Activated T-cell treated with anti-CD3 and anti-CD28 coated beads, Interleukin-2, amount 50 U/mL, for 24 hours (primary cell): Measurements from ENCODE around the gene P2RY12.

Experiments used
- DNase-seq: peaks from one replicate; pipeline ENCODE4 v3.0.0-alpha.2; 2020
- H3K27ac Mint-ChIP-seq: 2 replicates; pipeline ENCODE4 v1.8.0; 2020; ENCODE audit warnings: mild to moderate bottlenecking, mixed read lengths
- H3K27me3 Mint-ChIP-seq: 2 replicates; pipeline ENCODE4 v1.8.0; 2020; ENCODE audit warnings: mixed read lengths
- H3K36me3 Mint-ChIP-seq: 2 replicates; pipeline ENCODE4 v1.8.0; 2020; ENCODE audit warnings: low read depth, mixed read lengths
- H3K4me1 Mint-ChIP-seq: 2 replicates; pipeline ENCODE4 v1.8.0; 2020; ENCODE audit warnings: low read depth, mixed read lengths
- H3K4me3 Mint-ChIP-seq: 2 replicates; pipeline ENCODE4 v1.8.0; 2020; ENCODE audit warnings: mild to moderate bottlenecking, moderate library complexity, mixed read lengths
- H3K9me3 Mint-ChIP-seq: 2 replicates; pipeline ENCODE4 v1.8.0; 2020; ENCODE audit warnings: mixed read lengths

Gene P2RY12

DNA sequence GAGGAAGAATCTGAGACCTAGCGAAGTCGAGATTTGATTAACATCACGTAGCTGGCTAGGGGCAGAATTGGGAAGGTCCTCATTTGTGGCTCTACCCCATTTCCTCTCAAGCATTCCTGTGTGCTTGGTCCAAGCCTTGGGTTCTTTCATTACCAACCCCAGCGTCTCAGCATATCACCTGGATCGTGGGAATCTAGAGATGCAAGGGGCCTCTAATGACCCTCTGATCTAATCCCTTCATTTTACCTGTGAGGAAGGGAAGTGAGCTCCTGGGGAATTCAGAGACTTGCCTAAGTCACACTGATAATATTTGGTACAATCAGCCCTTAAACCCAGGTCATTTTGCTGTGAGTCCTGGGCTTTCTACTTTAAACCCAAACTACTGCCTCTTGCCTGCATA lies 70.0 kb downstream of the P2RY12 start:
- no peak for DNase-seq
- Mint-ChIP-seq H3K27ac (peak overlapping the region; percentile 97), H3K36me3 (no peaks in the 10 kb centered on the region), H3K27me3 (no peaks in the 10 kb centered on the region), H3K4me3 (peak overlapping the region; percentile 65), H3K4me1 (peaks cover 38% of the 10 kb centered on the region), H3K9me3 (no peaks in the 10 kb centered on the region)

- Mint-ChIP-seq H3K27me3 (no peaks in the 10 kb centered on the region), H3K9me3 (no peaks in the 10 kb centered on the region), H3K4me1 (peaks cover 39% of the 10 kb centered on the region), H3K36me3 (no peaks in the 10 kb centered on the region), H3K4me3 (no peak overlapping the region), H3K27ac (no peak overlapping the region)
- no peak for DNase-seq
Observed at GRCh38 chr3:151314137-151314536, 70.4 kb downstream of the P2RY12 start.

GRCh38 chr3:151312972-151313371 lies 71.6 kb downstream of the P2RY12 start:
- H3K27ac Mint-ChIP-seq: no peak overlapping the region
- H3K27me3 Mint-ChIP-seq: no peaks in the 10 kb centered on the region

GRCh38 chr3:151309566-151309965 lies 75.0 kb downstream of the P2RY12 start:
- Mint-ChIP-seq H3K9me3 (no peaks in the 10 kb centered on the region), H3K27ac (peak overlapping the region; percentile 30), H3K4me3 (no peak overlapping the region), H3K36me3 (no peaks in the 10 kb centered on the region), H3K4me1 (peaks cover 51% of the 10 kb centered on the region), H3K27me3 (no peaks in the 10 kb centered on the region)
- DNase-seq: no peak

More at GRCh38 chr3:151312972-151313371, 71.6 kb downstream of the P2RY12 start:
- no peak for DNase-seq
- Mint-ChIP-seq H3K36me3 (no peaks in the 10 kb centered on the region), H3K4me1 (peaks cover 38% of the 10 kb centered on the region), H3K4me3 (no peak overlapping the region), H3K9me3 (no peaks in the 10 kb centered on the region)

DNA sequence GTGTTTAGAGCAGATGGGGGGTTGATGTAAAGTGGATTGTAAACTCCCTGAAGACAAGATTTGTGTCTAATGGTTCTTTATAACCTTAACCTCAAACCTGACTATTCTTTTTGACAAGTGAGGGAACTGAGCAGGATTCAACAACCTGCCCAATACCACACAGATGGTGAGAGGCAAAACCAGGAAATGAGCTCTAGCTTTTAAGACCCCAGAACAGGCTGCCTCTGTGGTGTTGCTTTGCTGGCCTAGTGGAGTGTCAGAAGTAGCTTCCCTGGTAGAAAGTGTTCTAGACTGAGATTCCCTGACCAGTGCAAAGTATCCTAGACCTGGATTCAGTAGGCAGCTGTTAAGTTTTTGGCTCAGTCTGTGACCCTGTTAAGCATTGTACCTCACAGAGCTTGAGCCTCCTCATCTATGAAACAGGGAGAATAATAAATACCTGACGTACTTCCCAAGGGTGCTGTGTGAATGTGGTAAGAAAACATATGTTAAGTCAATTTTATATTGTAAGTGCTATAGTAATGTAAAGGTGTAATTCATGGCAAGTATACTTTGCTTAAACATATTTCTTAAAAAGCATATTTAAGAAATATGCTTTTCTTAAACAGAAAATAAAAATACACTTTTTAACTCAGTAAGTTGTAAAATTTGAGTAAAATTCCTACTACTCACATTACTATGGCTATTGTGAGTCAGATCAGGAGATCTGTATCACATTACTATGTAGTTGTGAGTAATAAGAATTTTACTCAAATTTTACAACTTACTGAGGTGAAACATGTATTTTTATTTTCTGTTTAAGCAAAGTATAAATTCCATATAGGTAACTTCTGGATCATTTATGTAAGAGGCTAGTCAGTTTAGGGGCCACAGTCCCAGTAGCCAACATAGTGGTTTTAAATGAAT lies 76.7 kb downstream of the P2RY12 start:
- Mint-ChIP-seq H3K27ac (peak overlapping the region; percentile 92), H3K9me3 (no peaks in the 10 kb centered on the region), H3K4me3 (peak overlapping the region; percentile 30), H3K27me3 (peaks cover 10% of the 10 kb centered on the region), H3K4me1 (peaks cover 64% of the 10 kb centered on the region), H3K36me3 (no peaks in the 10 kb centered on the region)
- no peak for DNase-seq

GRCh38 chr3:151307131-151307530 lies 77.4 kb downstream of the P2RY12 start:
- H3K4me1 Mint-ChIP-seq: peaks cover 70% of the 10 kb centered on the region
- H3K9me3 Mint-ChIP-seq: no peaks in the 10 kb centered on the region
- H3K27me3 Mint-ChIP-seq: peaks cover 14% of the 10 kb centered on the region
- H3K36me3 Mint-ChIP-seq: no peaks in the 10 kb centered on the region
- no peak for DNase-seq
- peak overlapping the region; percentile 92 for H3K27ac Mint-ChIP-seq
- H3K4me3 Mint-ChIP-seq: no peak overlapping the region

- H3K36me3 Mint-ChIP-seq: no peaks in the 10 kb centered on the region
- H3K27ac Mint-ChIP-seq: peak overlapping the region; percentile 92
- no peaks in the 10 kb centered on the region for H3K9me3 Mint-ChIP-seq
- peak overlapping the region; percentile 48 for H3K4me3 Mint-ChIP-seq
- DNase-seq: no peak
- peaks cover 79% of the 10 kb centered on the region for H3K4me1 Mint-ChIP-seq
- peaks cover 14% of the 10 kb centered on the region for H3K27me3 Mint-ChIP-seq
Observed at GRCh38 chr3:151306168-151306810, 78.3 kb downstream of the P2RY12 start.

DNA sequence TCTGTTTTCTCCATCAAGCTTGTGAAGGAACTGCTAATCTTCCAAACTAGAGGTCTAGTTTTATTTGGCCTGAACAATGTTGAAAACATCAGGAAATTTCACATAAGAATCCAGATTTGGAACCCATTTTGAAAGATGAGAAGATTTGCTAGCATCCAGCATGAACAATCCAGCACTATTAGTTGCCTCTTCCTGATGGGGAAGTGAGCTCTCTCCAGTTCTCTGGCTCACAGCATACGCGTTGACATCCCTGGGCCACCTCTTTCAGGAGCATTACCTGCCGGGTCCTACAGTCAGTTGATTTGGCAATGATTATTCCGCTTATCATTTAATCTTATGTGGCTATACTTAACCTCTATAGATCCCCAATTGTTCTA lies 78.8 kb downstream of the P2RY12 start:
- no peaks in the 10 kb centered on the region for H3K36me3 Mint-ChIP-seq
- H3K27ac Mint-ChIP-seq: peak overlapping the region; percentile 92
- no peaks in the 10 kb centered on the region for H3K9me3 Mint-ChIP-seq
- H3K4me1 Mint-ChIP-seq: peaks cover 84% of the 10 kb centered on the region
- H3K27me3 Mint-ChIP-seq: peaks cover 15% of the 10 kb centered on the region
- no peak for DNase-seq
- peak overlapping the region; percentile 48 for H3K4me3 Mint-ChIP-seq

- Mint-ChIP-seq H3K4me3 (peak overlapping the region; percentile 48), H3K36me3 (no peaks in the 10 kb centered on the region), H3K4me1 (peaks cover 89% of the 10 kb centered on the region), H3K27me3 (peaks cover 20% of the 10 kb centered on the region), H3K9me3 (no peaks in the 10 kb centered on the region), H3K27ac (peak overlapping the region; percentile 92)
- DNase-seq: peak; percentile 63
Observed at GRCh38 chr3:151305060-151305774, 79.3 kb downstream of the P2RY12 start.

DNA sequence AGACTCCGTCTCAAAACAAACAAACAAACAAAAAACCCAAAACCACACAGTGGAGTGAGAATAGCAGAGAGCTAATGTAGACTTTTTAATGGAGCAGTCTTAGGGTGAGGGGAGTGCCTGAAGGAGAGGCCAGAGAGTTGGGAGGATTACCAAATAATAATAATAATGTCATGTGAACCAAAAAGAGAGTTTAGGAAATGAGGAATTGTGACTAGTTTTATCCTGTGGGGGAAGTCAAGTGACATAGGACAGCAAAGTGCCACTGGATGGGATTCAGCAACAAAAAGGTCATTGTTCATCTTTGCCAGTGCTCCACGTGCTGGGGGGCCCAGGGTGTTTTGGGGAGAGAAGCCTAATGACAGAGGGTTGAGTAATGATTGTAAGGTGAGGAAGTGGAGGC lies 80.8 kb downstream of the P2RY12 start:
- no peak for DNase-seq
- Mint-ChIP-seq H3K27ac (peak overlapping the region; percentile 64), H3K4me1 (peaks cover 82% of the 10 kb centered on the region)

DNA sequence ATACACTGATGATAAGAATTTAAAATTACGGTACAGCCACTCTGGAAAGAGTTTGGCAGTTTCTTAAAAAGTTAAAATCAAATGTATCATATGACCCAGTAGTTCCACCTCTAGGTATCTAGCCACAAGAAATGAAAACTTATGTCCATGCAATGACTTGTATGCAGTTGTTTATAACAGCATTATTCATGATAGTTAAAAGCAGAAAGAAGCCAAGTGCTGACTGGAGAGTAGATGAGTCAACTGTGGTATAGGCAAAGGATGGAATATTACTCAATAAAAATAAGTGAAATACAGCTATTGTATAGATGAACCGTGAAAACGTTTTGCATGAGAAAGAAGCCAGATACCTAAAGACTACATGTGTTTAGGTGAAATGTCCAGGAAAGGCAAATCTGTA lies 82.8 kb downstream of the P2RY12 start:
- Mint-ChIP-seq H3K4me1 (peaks cover 63% of the 10 kb centered on the region), H3K9me3 (no peaks in the 10 kb centered on the region), H3K27ac (peak overlapping the region; percentile 45), H3K4me3 (no peak overlapping the region), H3K36me3 (no peaks in the 10 kb centered on the region), H3K27me3 (peaks cover 34% of the 10 kb centered on the region)
- no peak for DNase-seq

More for the DNA sequence above, 80.8 kb downstream of the P2RY12 start:
- Mint-ChIP-seq H3K36me3 (no peaks in the 10 kb centered on the region), H3K27me3 (peaks cover 28% of the 10 kb centered on the region), H3K9me3 (no peaks in the 10 kb centered on the region), H3K4me3 (peak overlapping the region; percentile 1)

DNA sequence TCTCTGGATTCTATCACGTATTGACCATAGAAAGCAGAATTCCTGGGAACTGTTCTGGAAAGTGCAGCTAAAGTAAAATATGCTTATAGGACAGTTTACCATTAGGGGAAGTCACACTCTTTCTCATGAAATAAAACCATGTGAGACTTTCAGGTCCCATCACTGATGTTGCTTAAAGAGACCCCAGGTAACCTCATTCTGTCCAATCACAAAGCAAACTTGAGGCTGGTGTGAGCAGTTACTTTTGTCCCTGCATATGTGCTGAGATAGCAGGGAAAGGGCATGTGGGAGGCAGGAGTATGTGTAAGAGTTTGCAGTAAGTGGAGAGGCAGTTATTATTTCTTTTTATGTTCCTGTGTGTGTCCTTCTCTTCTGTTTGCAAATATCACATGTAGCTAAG lies 84.0 kb downstream of the P2RY12 start:
- no peaks in the 10 kb centered on the region for H3K9me3 Mint-ChIP-seq
- H3K36me3 Mint-ChIP-seq: no peaks in the 10 kb centered on the region
- H3K27me3 Mint-ChIP-seq: peaks cover 39% of the 10 kb centered on the region
- DNase-seq: no peak
- no peak overlapping the region for H3K27ac Mint-ChIP-seq
- peaks cover 51% of the 10 kb centered on the region for H3K4me1 Mint-ChIP-seq
- no peak overlapping the region for H3K4me3 Mint-ChIP-seq

GRCh38 chr3:151299006-151299405 lies 85.5 kb downstream of the P2RY12 start:
- peaks cover 37% of the 10 kb centered on the region for H3K4me1 Mint-ChIP-seq
- DNase-seq: no peak
- H3K9me3 Mint-ChIP-seq: no peaks in the 10 kb centered on the region
- peaks cover 43% of the 10 kb centered on the region for H3K27me3 Mint-ChIP-seq
- H3K27ac Mint-ChIP-seq: no peak overlapping the region
- no peaks in the 10 kb centered on the region for H3K36me3 Mint-ChIP-seq
- no peak overlapping the region for H3K4me3 Mint-ChIP-seq

GRCh38 chr3:151297429-151297828 lies 87.1 kb downstream of the P2RY12 start:
- no peak overlapping the region for H3K4me3 Mint-ChIP-seq
- no peak for DNase-seq
- H3K27ac Mint-ChIP-seq: no peak overlapping the region
- no peaks in the 10 kb centered on the region for H3K36me3 Mint-ChIP-seq
- no peaks in the 10 kb centered on the region for H3K9me3 Mint-ChIP-seq
- H3K4me1 Mint-ChIP-seq: peaks cover 26% of the 10 kb centered on the region
- peaks cover 30% of the 10 kb centered on the region for H3K27me3 Mint-ChIP-seq
